Progenitor cell of endocrine pancreas (in vitro differentiated cells): Measurements from ENCODE around the gene ADAM12. TPM values are rescaled to one million over a fixed set of nuclear protein-coding genes. Genes with fewer than 3 reads are reported as not detected.
A peak's percentile ranks its signal among the peaks of the same experiment; 100 is the strongest.

ENCODE experiments used
- DNase-seq: peaks from one replicate; pipeline ENCODE4 v3.0.0; 2021; ENCODE audit warnings: low spot score; ENCODE audit not compliant: unreplicated experiment
- H3K27ac Mint-ChIP-seq: 2 replicates; pipeline ENCODE4 v1.8.0; 2021; ENCODE audit warnings: mild to moderate bottlenecking, moderate library complexity, mixed read lengths
- H3K27me3 Mint-ChIP-seq: 2 replicates; pipeline ENCODE4 v1.8.0; 2021; ENCODE audit warnings: mixed read lengths
- H3K36me3 Mint-ChIP-seq: 2 replicates; pipeline ENCODE4 v1.8.0; 2022; ENCODE audit warnings: mixed read lengths; ENCODE audit not compliant: insufficient read depth
- H3K4me1 Mint-ChIP-seq: 2 replicates; pipeline ENCODE4 v1.8.0; 2021; ENCODE audit warnings: low read depth, mixed read lengths
- H3K4me3 Mint-ChIP-seq: 2 replicates; pipeline ENCODE4 v1.8.0; 2021; ENCODE audit warnings: low read depth, mild to moderate bottlenecking, moderate library complexity, mixed read lengths
- H3K9me3 Mint-ChIP-seq: 2 replicates; pipeline ENCODE4 v1.8.0; 2021; ENCODE audit warnings: low read depth, mixed read lengths
- CTCF ChIP-seq: fragments of 200-600 bp; sonication (generic); IDR thresholded peaks from one replicate; pipeline ENCODE4 v1.5.0; 2021; ENCODE audit warnings: antibody characterized with exemption, mild to moderate bottlenecking; ENCODE audit not compliant: unreplicated experiment
- total RNA-seq: library from RNA; stranded (reverse); gene quantifications from 2 replicates; pipeline ENCODE4 v1.2.1, GENCODE V29; 2021

Gene ADAM12
- total RNA-seq, 1 donor from 2014 or later = 1.8 TPM

GRCh38 chr10:126158133-126158892 lies 230.0 kb downstream of the ADAM12 start:
- no peak overlapping the region for H3K27ac Mint-ChIP-seq
- no peak overlapping the region for H3K4me3 Mint-ChIP-seq
- peaks cover 3% of the 10 kb centered on the region for H3K9me3 Mint-ChIP-seq
- DNase-seq = no peak
- H3K4me1 Mint-ChIP-seq = peaks cover 2% of the 10 kb centered on the region
- H3K36me3 Mint-ChIP-seq = no peaks in the 10 kb centered on the region
- H3K27me3 Mint-ChIP-seq = peaks cover 83% of the 10 kb centered on the region
- TF ChIP-seq CTCF = no peak

GRCh38 chr10:126157189-126157588 lies 231.1 kb downstream of the ADAM12 start:
- Mint-ChIP-seq H3K9me3 (no peaks in the 10 kb centered on the region), H3K27ac (no peak overlapping the region), H3K36me3 (no peaks in the 10 kb centered on the region), H3K4me1 (peaks cover 2% of the 10 kb centered on the region), H3K4me3 (no peak overlapping the region), H3K27me3 (peaks cover 77% of the 10 kb centered on the region)
- no peak for DNase-seq
- no peak for TF ChIP-seq CTCF

GRCh38 chr10:126156503-126156902 lies 231.8 kb downstream of the ADAM12 start:
- Mint-ChIP-seq H3K27ac (no peak overlapping the region), H3K4me3 (no peak overlapping the region), H3K4me1 (peaks cover 2% of the 10 kb centered on the region), H3K36me3 (no peaks in the 10 kb centered on the region), H3K27me3 (peaks cover 71% of the 10 kb centered on the region), H3K9me3 (no peaks in the 10 kb centered on the region)
- TF ChIP-seq CTCF = no peak
- no peak for DNase-seq

GRCh38 chr10:126156012-126156411 lies 232.3 kb downstream of the ADAM12 start:
- DNase-seq = no peak
- Mint-ChIP-seq H3K4me1 (peaks cover 2% of the 10 kb centered on the region), H3K4me3 (no peak overlapping the region), H3K36me3 (no peaks in the 10 kb centered on the region), H3K27me3 (peaks cover 66% of the 10 kb centered on the region), H3K27ac (no peak overlapping the region), H3K9me3 (no peaks in the 10 kb centered on the region)
- TF ChIP-seq CTCF = no peak

- Mint-ChIP-seq H3K4me3 (no peak overlapping the region), H3K9me3 (peaks cover 2% of the 10 kb centered on the region), H3K27ac (peak overlapping the region; percentile 43), H3K36me3 (no peaks in the 10 kb centered on the region), H3K27me3 (peaks cover 61% of the 10 kb centered on the region), H3K4me1 (peaks cover 2% of the 10 kb centered on the region)
- no peak for DNase-seq
- TF ChIP-seq CTCF = no peak
Measured at GRCh38 chr10:126155528-126155927, 232.7 kb downstream of the ADAM12 start.
